ENCODE measurements around the gene ACTR3C.
"Not testable (repeated sequence)": the region's sequence is repeated elsewhere in the genome, so short reads cannot be mapped to it uniquely, and the experiment has no call there.

The ACTR3C gene

GRCh38 chr7:150245208-150245607 lies 78.1 kb downstream of the ACTR3C start:
- not testable (repeated sequence) for H3K4me3 ChIP-seq

GRCh38 chr7:150242935-150243334 lies 80.4 kb downstream of the ACTR3C start:
- H3K27ac ChIP-seq, H3K4me3 ChIP-seq: not testable (repeated sequence)

More at GRCh38 chr7:150245208-150245607, 78.1 kb downstream of the ACTR3C start:
- not testable (repeated sequence) for H3K27ac ChIP-seq

- H3K4me3 ChIP-seq, H3K27ac ChIP-seq: not testable (repeated sequence)
Measured at GRCh38 chr7:150225444-150225843, 97.9 kb downstream of the ACTR3C start.

GRCh38 chr7:150222083-150222972 lies 101.0 kb downstream of the ACTR3C start:
- H3K27ac ChIP-seq, H3K4me3 ChIP-seq: not testable (repeated sequence)

GRCh38 chr7:150220673-150221181 lies 102.6 kb downstream of the ACTR3C start:
- not testable (repeated sequence) for H3K27ac ChIP-seq
- peak overlapping the region in 1 of 7 experiments; percentile 25 for H3K4me3 ChIP-seq

GRCh38 chr7:150219941-150220658 lies 103.2 kb downstream of the ACTR3C start:
- H3K27ac ChIP-seq = not testable (repeated sequence)
- peak overlapping the region in 1 of 7 experiments; percentile 25 for H3K4me3 ChIP-seq

- not testable (repeated sequence) for H3K27ac ChIP-seq
Measured at GRCh38 chr7:150206848-150207247, 116.5 kb downstream of the ACTR3C start.

GRCh38 chr7:150205866-150206265 lies 117.5 kb downstream of the ACTR3C start:
- not testable (repeated sequence) for H3K4me3 ChIP-seq

More at GRCh38 chr7:150206848-150207247, 116.5 kb downstream of the ACTR3C start:
- H3K4me3 ChIP-seq = not testable (repeated sequence)

GRCh38 chr7:150204577-150204976 lies 118.8 kb downstream of the ACTR3C start:
- not testable (repeated sequence) for H3K4me3 ChIP-seq, H3K27ac ChIP-seq

More at GRCh38 chr7:150205866-150206265, 117.5 kb downstream of the ACTR3C start:
- not testable (repeated sequence) for H3K27ac ChIP-seq

GRCh38 chr7:150202894-150203293 lies 120.5 kb downstream of the ACTR3C start:
- not testable (repeated sequence) for H3K27ac ChIP-seq

More at GRCh38 chr7:150202894-150203293, 120.5 kb downstream of the ACTR3C start:
- not testable (repeated sequence) for H3K4me3 ChIP-seq
